ENCODE data around the gene LRRC74A.

DNA sequence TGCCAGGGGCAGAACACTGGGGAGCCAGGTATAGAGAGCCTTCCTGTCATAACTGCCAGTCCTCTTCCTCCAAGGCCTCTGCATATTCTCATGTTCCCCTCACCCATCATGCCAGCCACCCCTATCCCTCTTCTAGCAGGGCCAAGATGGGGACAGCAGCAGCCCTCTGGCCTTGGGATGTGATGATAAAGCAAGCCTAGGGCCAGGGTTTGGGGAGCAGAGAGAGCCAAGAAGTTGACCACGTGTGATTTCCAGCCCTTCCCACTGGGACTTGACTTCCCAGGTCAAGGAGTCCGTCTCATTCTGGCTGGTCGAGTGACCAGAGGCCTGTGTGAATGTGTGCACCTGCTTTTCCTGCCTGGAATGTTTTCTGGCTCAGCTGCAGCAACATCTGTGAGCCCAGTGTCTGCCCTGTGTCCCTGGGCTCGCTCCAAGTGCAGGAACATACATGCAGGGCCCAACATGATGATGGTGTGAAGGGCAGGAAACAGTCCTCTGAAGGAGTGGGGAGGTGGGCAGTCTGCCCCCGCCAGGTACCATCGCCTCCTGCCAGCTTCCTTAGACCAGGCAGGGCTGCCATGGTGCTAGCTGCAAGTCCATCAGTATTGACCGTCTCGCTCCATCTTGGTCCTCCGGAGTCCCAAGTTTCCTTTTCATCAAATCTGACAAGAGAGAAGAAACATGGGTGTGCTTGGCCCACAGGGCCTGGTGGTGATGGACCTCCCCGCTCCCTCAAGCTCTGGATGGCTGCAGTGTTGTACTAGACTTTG lies 43.9 kb upstream of the LRRC74A start:
- TF ChIP-seq, protein P1, sequence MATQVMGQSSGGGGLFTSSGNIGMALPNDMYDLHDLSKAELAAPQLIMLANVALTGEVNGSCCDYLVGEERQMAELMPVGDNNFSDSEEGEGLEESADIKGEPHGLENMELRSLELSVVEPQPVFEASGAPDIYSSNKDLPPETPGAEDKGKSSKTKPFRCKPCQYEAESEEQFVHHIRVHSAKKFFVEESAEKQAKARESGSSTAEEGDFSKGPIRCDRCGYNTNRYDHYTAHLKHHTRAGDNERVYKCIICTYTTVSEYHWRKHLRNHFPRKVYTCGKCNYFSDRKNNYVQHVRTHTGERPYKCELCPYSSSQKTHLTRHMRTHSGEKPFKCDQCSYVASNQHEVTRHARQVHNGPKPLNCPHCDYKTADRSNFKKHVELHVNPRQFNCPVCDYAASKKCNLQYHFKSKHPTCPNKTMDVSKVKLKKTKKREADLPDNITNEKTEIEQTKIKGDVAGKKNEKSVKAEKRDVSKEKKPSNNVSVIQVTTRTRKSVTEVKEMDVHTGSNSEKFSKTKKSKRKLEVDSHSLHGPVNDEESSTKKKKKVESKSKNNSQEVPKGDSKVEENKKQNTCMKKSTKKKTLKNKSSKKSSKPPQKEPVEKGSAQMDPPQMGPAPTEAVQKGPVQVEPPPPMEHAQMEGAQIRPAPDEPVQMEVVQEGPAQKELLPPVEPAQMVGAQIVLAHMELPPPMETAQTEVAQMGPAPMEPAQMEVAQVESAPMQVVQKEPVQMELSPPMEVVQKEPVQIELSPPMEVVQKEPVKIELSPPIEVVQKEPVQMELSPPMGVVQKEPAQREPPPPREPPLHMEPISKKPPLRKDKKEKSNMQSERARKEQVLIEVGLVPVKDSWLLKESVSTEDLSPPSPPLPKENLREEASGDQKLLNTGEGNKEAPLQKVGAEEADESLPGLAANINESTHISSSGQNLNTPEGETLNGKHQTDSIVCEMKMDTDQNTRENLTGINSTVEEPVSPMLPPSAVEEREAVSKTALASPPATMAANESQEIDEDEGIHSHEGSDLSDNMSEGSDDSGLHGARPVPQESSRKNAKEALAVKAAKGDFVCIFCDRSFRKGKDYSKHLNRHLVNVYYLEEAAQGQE (IDR thresholded peaks at IDR 0.05; ENCODE audit: low read depth, low read length) = no peak
- TF ChIP-seq POLR2AphosphoS5 (IDR thresholded peaks at IDR 0.05; ENCODE audit: low read depth, low read length) (no peak), TCF12 (IDR thresholded peaks at IDR 0.05) (no peak), EP300 (IDR thresholded peaks at IDR 0.05; ENCODE audit: borderline replicate concordance in 1 of 2, low read depth in 1 of 2, low read length in 1 of 2) (no peak), TEAD4 (IDR thresholded peaks at IDR 0.05; ENCODE audit: borderline replicate concordance, insufficient read depth) (no peak)
- TF ChIP-seq, protein P2, sequence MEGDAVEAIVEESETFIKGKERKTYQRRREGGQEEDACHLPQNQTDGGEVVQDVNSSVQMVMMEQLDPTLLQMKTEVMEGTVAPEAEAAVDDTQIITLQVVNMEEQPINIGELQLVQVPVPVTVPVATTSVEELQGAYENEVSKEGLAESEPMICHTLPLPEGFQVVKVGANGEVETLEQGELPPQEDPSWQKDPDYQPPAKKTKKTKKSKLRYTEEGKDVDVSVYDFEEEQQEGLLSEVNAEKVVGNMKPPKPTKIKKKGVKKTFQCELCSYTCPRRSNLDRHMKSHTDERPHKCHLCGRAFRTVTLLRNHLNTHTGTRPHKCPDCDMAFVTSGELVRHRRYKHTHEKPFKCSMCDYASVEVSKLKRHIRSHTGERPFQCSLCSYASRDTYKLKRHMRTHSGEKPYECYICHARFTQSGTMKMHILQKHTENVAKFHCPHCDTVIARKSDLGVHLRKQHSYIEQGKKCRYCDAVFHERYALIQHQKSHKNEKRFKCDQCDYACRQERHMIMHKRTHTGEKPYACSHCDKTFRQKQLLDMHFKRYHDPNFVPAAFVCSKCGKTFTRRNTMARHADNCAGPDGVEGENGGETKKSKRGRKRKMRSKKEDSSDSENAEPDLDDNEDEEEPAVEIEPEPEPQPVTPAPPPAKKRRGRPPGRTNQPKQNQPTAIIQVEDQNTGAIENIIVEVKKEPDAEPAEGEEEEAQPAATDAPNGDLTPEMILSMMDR (IDR thresholded peaks at IDR 0.05) = no peak
- TF ChIP-seq, protein P3, sequence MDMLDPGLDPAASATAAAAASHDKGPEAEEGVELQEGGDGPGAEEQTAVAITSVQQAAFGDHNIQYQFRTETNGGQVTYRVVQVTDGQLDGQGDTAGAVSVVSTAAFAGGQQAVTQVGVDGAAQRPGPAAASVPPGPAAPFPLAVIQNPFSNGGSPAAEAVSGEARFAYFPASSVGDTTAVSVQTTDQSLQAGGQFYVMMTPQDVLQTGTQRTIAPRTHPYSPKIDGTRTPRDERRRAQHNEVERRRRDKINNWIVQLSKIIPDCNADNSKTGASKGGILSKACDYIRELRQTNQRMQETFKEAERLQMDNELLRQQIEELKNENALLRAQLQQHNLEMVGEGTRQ (IDR thresholded peaks at IDR 0.05; ENCODE audit: borderline replicate concordance, low read depth, low read length) = no peak

All from SK-N-SH (cell line).